Eye (tissue), 1 donor: ENCODE results near the gene CRABP2.

Source experiments
- DNase-seq: peaks from one replicate; pipeline ENCODE4 v3.0.0-alpha.2; 2015

Gene CRABP2

GRCh38 chr1:156708218-156708661 is 2.9 kb upstream of the CRABP2 start:
- DNase-seq, result peak; percentile 85

- DNase-seq, result peak; percentile 89
These were observed 2.2 kb upstream of the CRABP2 start for GRCh38 chr1:156707417-156708217.

- DNase-seq, result peak; percentile 86
These were observed 1.5 kb upstream of the CRABP2 start for GRCh38 chr1:156706657-156707416.

GRCh38 chr1:156705918-156706656 is 704 bp upstream of the CRABP2 start:
- DNase-seq, result peak; percentile 95

- DNase-seq, result peak; percentile 66
These were observed 458 bp downstream of the CRABP2 start for GRCh38 chr1:156704930-156705320.

- peak; percentile 39 for DNase-seq
These were observed 1.1 kb downstream of the CRABP2 start for GRCh38 chr1:156704166-156704711.

- DNase-seq, result peak; percentile 53
These were observed 1.6 kb downstream of the CRABP2 start for GRCh38 chr1:156703741-156704140.

GRCh38 chr1:156703336-156703735 is 2.0 kb downstream of the CRABP2 start:
- no peak for DNase-seq

GRCh38 chr1:156700736-156701531 is 4.4 kb downstream of the CRABP2 start:
- DNase-seq, result no peak

GRCh38 chr1:156698995-156699394 is 6.4 kb downstream of the CRABP2 start:
- no peak for DNase-seq

GRCh38 chr1:156697481-156697880 is 7.9 kb downstream of the CRABP2 start:
- no peak for DNase-seq

- no peak for DNase-seq
These were observed 8.6 kb downstream of the CRABP2 start for GRCh38 chr1:156696755-156697154.

GRCh38 chr1:156694690-156694962 is 10.8 kb downstream of the CRABP2 start:
- DNase-seq, result no peak

- DNase-seq, result no peak
These were observed 11.3 kb downstream of the CRABP2 start for GRCh38 chr1:156693848-156694689.

GRCh38 chr1:156692925-156693847 is 12.2 kb downstream of the CRABP2 start:
- DNase-seq, result peak; percentile 77

GRCh38 chr1:156692441-156692924 is 12.9 kb downstream of the CRABP2 start:
- peak; percentile 42 for DNase-seq

GRCh38 chr1:156691665-156692440 is 13.5 kb downstream of the CRABP2 start:
- peak; percentile 50 for DNase-seq

GRCh38 chr1:156691191-156691590 is 14.2 kb downstream of the CRABP2 start:
- DNase-seq, result no peak

GRCh38 chr1:156690675-156691036 is 14.7 kb downstream of the CRABP2 start:
- no peak for DNase-seq
